ENCODE results near the gene PHF2.

Gene PHF2

GRCh38 chr9:93591301-93592007 is 15.1 kb downstream of the PHF2 start:
- DNase-seq (ENCODE audit: low read depth), result no peak
- no peak overlapping the region for H3K4me3 ChIP-seq (ENCODE audit: low read depth, low read length)
- TF ChIP-seq CTCF (IDR thresholded peaks at IDR 0.05; ENCODE audit: low read depth, low read length, missing control alignments), result no peak

- H3K4me3 ChIP-seq (ENCODE audit: low read depth, low read length), result no peak overlapping the region
- no peak for DNase-seq (ENCODE audit: low read depth)
- TF ChIP-seq CTCF (IDR thresholded peaks at IDR 0.05; ENCODE audit: low read depth, low read length, missing control alignments), result no peak
Measured at GRCh38 chr9:93592008-93592642, 15.7 kb downstream of the PHF2 start.

GRCh38 chr9:93592643-93593021 is 16.2 kb downstream of the PHF2 start:
- peak; percentile 22 for TF ChIP-seq CTCF (IDR thresholded peaks at IDR 0.05; ENCODE audit: low read depth, low read length, missing control alignments)
- no peak overlapping the region for H3K4me3 ChIP-seq (ENCODE audit: low read depth, low read length)
- DNase-seq (ENCODE audit: low read depth), result no peak

- no peak for TF ChIP-seq CTCF (IDR thresholded peaks at IDR 0.05; ENCODE audit: low read depth, low read length, missing control alignments)
- no peak for DNase-seq (ENCODE audit: low read depth)
- H3K4me3 ChIP-seq (ENCODE audit: low read depth, low read length), result no peak overlapping the region
Measured at GRCh38 chr9:93593144-93593658, 16.8 kb downstream of the PHF2 start.

GRCh38 chr9:93594041-93594756 is 17.8 kb downstream of the PHF2 start:
- no peak overlapping the region for H3K4me3 ChIP-seq (ENCODE audit: low read depth, low read length)
- no peak for TF ChIP-seq CTCF (IDR thresholded peaks at IDR 0.05; ENCODE audit: low read depth, low read length, missing control alignments)
- no peak for DNase-seq (ENCODE audit: low read depth)

- no peak overlapping the region for H3K4me3 ChIP-seq (ENCODE audit: low read depth, low read length)
- no peak for DNase-seq (ENCODE audit: low read depth)
- no peak for TF ChIP-seq CTCF (IDR thresholded peaks at IDR 0.05; ENCODE audit: low read depth, low read length, missing control alignments)
Measured at GRCh38 chr9:93595461-93595860, 19.1 kb downstream of the PHF2 start.

Measured in GM12864 (cell line).